Keratinocyte (primary cell): ENCODE results near the gene GIT2. TPM values are rescaled to one million over a fixed set of nuclear protein-coding genes. Genes with fewer than 3 reads are reported as not detected.
A peak's percentile ranks its signal among the peaks of the same experiment; 100 is the strongest.

Source experiments
- DNase-seq: peaks from one replicate; pipeline ENCODE4 v3.0.0-alpha.2; 2011; ENCODE audit warnings: low read depth, missing footprints, low spot score
- FAIRE-seq: peaks from 2 replicates; lab custom pipeline; 2011; peaks lifted over from hg19 to GRCh38; lab: Jason Lieb, UNC
- H2AFZ ChIP-seq: 2 replicates; pipeline ENCODE4 v1.6.0; 2012; ENCODE audit warnings: low read length, control low read depth, inconsistent platforms; ENCODE audit not compliant: control insufficient read depth
- H3K27ac ChIP-seq: 2 replicates; pipeline ENCODE4 v1.5.1; 2011; ENCODE audit warnings: low read length; ENCODE audit not compliant: control insufficient read depth, insufficient read depth
- H3K27me3 ChIP-seq: 3 replicates; pipeline ENCODE4 v1.6.0; 2011; ENCODE audit warnings: low read length; ENCODE audit not compliant: control insufficient read depth, insufficient read depth; ENCODE audit errors: extremely low read depth
- H3K36me3 ChIP-seq, 2 experiments: 2 replicates in 1 of 2; 3 replicates in 1 of 2; pipeline ENCODE4 v1.5.1; 2011; ENCODE audit warnings: low read length in 2 of 2, mild to moderate bottlenecking in 1 of 2; ENCODE audit not compliant: control insufficient read depth in 2 of 2, insufficient read depth in 2 of 2; ENCODE audit errors: extremely low read depth in 1 of 2
- H3K4me1 ChIP-seq: 3 replicates; pipeline ENCODE4 v1.5.1; 2011; ENCODE audit warnings: low read length; ENCODE audit not compliant: control insufficient read depth, insufficient read depth; ENCODE audit errors: extremely low read depth
- H3K4me2 ChIP-seq: 3 replicates; pipeline ENCODE4 v1.6.0; 2011; ENCODE audit warnings: low read depth, low read length; ENCODE audit not compliant: control insufficient read depth, insufficient read depth; ENCODE audit errors: extremely low read depth
- H3K4me3 ChIP-seq, 3 experiments: fragments of 200-600 bp in 1 of 3; sonication (generic) in 1 of 3; 2 replicates in 2 of 3; 3 replicates in 1 of 3; pipeline ENCODE4 v1.5.1; 2011 to 2016; ENCODE audit warnings: low read length in 3 of 3, mild to moderate bottlenecking in 3 of 3, control low read depth in 2 of 3, inconsistent platforms in 1 of 3, low read depth in 1 of 3, mixed read lengths in 1 of 3, mixed run types in 1 of 3, moderate library complexity in 1 of 3; ENCODE audit not compliant: control insufficient read depth in 2 of 3, insufficient read depth in 2 of 3; ENCODE audit errors: extremely low read depth in 1 of 3
- H3K79me2 ChIP-seq: 2 replicates; pipeline ENCODE4 v1.6.0; 2012; ENCODE audit warnings: low read length; ENCODE audit not compliant: control insufficient read depth, insufficient read depth
- H3K9ac ChIP-seq: 3 replicates; pipeline ENCODE4 v1.6.0; 2011; ENCODE audit warnings: low read length; ENCODE audit not compliant: control insufficient read depth, insufficient read depth; ENCODE audit errors: extremely low read depth
- H3K9me1 ChIP-seq: 3 replicates; pipeline ENCODE4 v1.6.0; 2011; ENCODE audit warnings: low read length; ENCODE audit not compliant: control insufficient read depth, insufficient read depth; ENCODE audit errors: extremely low read depth
- H3K9me3 ChIP-seq: 2 replicates; pipeline ENCODE4 v1.5.1; 2012; ENCODE audit warnings: low read depth, low read length; ENCODE audit not compliant: control insufficient read depth
- H4K20me1 ChIP-seq: 3 replicates; pipeline ENCODE4 v1.6.0; 2011; ENCODE audit warnings: low read length; ENCODE audit not compliant: control insufficient read depth, insufficient read depth; ENCODE audit errors: extremely low read depth
- EZH2 ChIP-seq: IDR thresholded peaks from one replicate; pipeline ENCODE4 v1.6.1; 2012; ENCODE audit warnings: inconsistent platforms, mild to moderate bottlenecking, low read length, moderate library complexity
- dilution Hi-C: fragments of 300-500 bp; cut with MboI; formaldehyde crosslinking; loops from one replicate; pipeline ENCODE4 v1.7.0; 2020; ENCODE audit warnings: low sequenced_read_pairs; ENCODE audit not compliant: extremely low pct_ligation_motif_present
- polyA plus RNA-seq, 5 experiments: library from polyadenylated mRNA; depleted of rRNA in 3 of 5; stranded (reverse) in 3 of 5; stranded (forward) in 1 of 5; unstranded in 1 of 5; fragments of >200 nt; gene quantifications; 1 replicate in 1 of 5; 2 replicates in 3 of 5; 3 replicates in 1 of 5; pipeline versions ENCODE4 v1.2.1 to v1.2.3, GENCODE V29; 2011 to 2012; ENCODE audit warnings: missing spikeins in 2 of 5, low read depth in 1 of 5, low replicate concordance in 1 of 5
- TF ChIP-seq, protein P1 (sequence below), 3 experiments: IDR thresholded peaks in 1 of 3; conservative IDR thresholded peaks in 1 of 3; optimal IDR thresholded peaks in 1 of 3; 2 replicates in 2 of 3; 3 replicates in 1 of 3; pipeline versions ENCODE3 to v1.5.1; 2011; ENCODE audit warnings: low read length in 3 of 3, mild to moderate bottlenecking in 3 of 3, moderate library complexity in 2 of 3, control low read depth in 1 of 3, inconsistent platforms in 1 of 3; ENCODE audit not compliant: insufficient read depth in 2 of 3; ENCODE audit errors: extremely low read depth in 1 of 3

GIT2 gene
- polyA plus RNA-seq, 1 donor (not counting 4 experiments of a cell fraction or from before 2014, with no cell fraction given), result 25.9 TPM

DNA sequence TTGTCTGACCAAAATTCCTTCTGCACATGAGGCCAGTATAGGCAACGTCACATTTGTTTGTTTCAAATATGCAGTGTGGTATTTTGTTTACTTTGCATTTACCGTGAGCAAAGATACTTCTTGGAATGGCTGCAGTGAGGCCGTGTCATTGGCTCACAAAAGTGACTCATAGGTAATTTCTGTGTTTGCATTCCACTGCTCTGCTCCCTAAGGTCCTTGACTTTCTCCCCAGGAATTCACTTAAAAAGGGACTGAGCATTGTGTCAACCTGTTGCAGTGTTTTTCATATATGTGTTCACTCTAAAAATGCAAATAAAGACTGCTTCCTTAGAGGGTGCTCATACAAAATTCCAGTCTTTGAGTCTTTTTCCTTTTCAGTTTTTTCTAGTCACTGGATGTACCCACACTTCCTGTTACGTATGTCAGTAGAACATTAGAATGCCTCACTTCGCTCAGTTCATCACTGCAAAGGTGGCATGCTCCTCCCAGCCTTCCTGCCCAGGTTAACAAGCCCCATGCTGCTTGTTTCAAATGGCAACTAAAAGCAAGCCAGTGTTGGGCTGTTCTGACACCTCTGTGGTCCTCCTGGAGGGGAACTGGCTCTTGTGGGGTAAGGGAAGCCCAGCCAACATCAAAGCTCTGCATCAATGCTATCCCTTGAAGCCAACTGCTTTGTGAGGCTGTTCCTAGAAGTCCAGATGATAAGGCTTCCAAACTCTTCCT lies 43.1 kb upstream of the GIT2 start:
- Histone ChIP-seq H3K4me1 (peaks cover 14% of the 10 kb centered on the region), H3K4me2 (peak overlapping the region; percentile 43), H3K79me2 (peaks cover 14% of the 10 kb centered on the region), H3K4me3 (no peak overlapping the region), H2AFZ (no peak overlapping the region), H3K36me3 (peaks cover 25 to 30% of the 10 kb centered on the region in 2 experiments), H3K9me3 (no peaks in the 10 kb centered on the region), H3K27me3 (no peaks in the 10 kb centered on the region), H3K9ac (peak overlapping the region; percentile 26), H3K9me1 (no peaks in the 10 kb centered on the region), H4K20me1 (peaks cover 2% of the 10 kb centered on the region), H3K27ac (peak overlapping the region; percentile 58)
- dilution Hi-C loops, result no loop called here
- no peak for DNase-seq
- FAIRE-seq, result peak; percentile 86
- no peak for TF ChIP-seq EZH2
- TF ChIP-seq, protein P1, sequence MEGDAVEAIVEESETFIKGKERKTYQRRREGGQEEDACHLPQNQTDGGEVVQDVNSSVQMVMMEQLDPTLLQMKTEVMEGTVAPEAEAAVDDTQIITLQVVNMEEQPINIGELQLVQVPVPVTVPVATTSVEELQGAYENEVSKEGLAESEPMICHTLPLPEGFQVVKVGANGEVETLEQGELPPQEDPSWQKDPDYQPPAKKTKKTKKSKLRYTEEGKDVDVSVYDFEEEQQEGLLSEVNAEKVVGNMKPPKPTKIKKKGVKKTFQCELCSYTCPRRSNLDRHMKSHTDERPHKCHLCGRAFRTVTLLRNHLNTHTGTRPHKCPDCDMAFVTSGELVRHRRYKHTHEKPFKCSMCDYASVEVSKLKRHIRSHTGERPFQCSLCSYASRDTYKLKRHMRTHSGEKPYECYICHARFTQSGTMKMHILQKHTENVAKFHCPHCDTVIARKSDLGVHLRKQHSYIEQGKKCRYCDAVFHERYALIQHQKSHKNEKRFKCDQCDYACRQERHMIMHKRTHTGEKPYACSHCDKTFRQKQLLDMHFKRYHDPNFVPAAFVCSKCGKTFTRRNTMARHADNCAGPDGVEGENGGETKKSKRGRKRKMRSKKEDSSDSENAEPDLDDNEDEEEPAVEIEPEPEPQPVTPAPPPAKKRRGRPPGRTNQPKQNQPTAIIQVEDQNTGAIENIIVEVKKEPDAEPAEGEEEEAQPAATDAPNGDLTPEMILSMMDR (optimal IDR thresholded peaks at IDR 0.05 in 1 of 3, IDR thresholded peaks at IDR 0.05 in 1 of 3, conservative IDR thresholded peaks at IDR 0.05 in 1 of 3; ENCODE audit: extremely low read depth in 1 of 3, insufficient read depth in 2 of 3, low read length in 3 of 3), result no peak

DNA sequence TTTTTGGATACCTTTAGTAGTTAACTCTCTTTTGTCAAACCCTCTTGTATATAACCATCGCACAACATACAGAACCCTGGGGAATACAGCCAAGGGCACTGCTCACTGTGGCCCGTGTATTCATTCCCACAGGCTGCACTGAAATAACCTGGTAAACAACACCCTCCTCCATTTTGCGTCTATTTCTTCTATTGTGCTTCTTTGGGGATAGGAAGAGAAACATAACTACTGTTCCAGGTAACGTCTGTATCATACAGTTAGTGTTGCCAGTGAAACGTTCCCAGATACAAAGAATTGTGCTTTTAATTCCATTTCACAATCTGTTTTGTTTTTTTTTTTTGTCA lies 42.5 kb upstream of the GIT2 start:
- Histone ChIP-seq H3K36me3 (peaks cover 30 to 34% of the 10 kb centered on the region in 2 experiments), H3K4me3 (no peak overlapping the region), H3K9ac (no peak overlapping the region)

More for the DNA sequence above, 42.5 kb upstream of the GIT2 start:
- H3K27ac ChIP-seq, result peak overlapping the region; percentile 58
- FAIRE-seq (no peak), DNase-seq (no peak)
- no peaks in the 10 kb centered on the region for H3K27me3 ChIP-seq
- peaks cover 14% of the 10 kb centered on the region for H3K4me1 ChIP-seq
- H3K9me1 ChIP-seq, result no peaks in the 10 kb centered on the region
- H3K9me3 ChIP-seq, result no peaks in the 10 kb centered on the region
- H2AFZ ChIP-seq, result no peak overlapping the region
- dilution Hi-C loops, result no loop called here
- H4K20me1 ChIP-seq, result peaks cover 2% of the 10 kb centered on the region
- H3K79me2 ChIP-seq, result peaks cover 14% of the 10 kb centered on the region
- no peak for TF ChIP-seq EZH2
- TF ChIP-seq, protein P1 (optimal IDR thresholded peaks at IDR 0.05 in 1 of 3, IDR thresholded peaks at IDR 0.05 in 1 of 3, conservative IDR thresholded peaks at IDR 0.05 in 1 of 3; ENCODE audit: extremely low read depth in 1 of 3, insufficient read depth in 2 of 3, low read length in 3 of 3), result no peak
- peak overlapping the region; percentile 43 for H3K4me2 ChIP-seq
